Natural killer cell treated with Interleukin-12 subunit alpha and Interleukin-12 subunit beta and Interleukin-15 and Interleukin-18, amount 100 ng/mL, for 72 hours (primary cell): Measurements from ENCODE around the gene NR6A1. TPM values are rescaled to one million over a fixed set of nuclear protein-coding genes. Genes with fewer than 3 reads are reported as not detected.

Source experiments
- ATAC-seq, 2 donors: fragments of 150-1000 bp; cut with Tn5 transposase in 1 of 2; sonication (Bioruptor Pico), chemical (Tn5 transposase) in 1 of 2; 2 replicates each; pipeline ENCODE4 v1.10.0; 2021
- DNase-seq: peaks from one replicate; pipeline ENCODE4 v3.0.0; 2022; ENCODE audit warnings: low spot score
- H3K27ac Mint-ChIP-seq, 2 donors: 1 replicate in 1 of 2; 2 replicates in 1 of 2; pipeline ENCODE4 v1.8.0; 2022; ENCODE audit warnings: mixed read lengths in 2 of 2, mild to moderate bottlenecking in 1 of 2, moderate library complexity in 1 of 2
- H3K27me3 Mint-ChIP-seq, 2 donors: 1 replicate in 1 of 2; 2 replicates in 1 of 2; pipeline ENCODE4 v1.8.0; 2022; ENCODE audit warnings: mixed read lengths in 2 of 2
- H3K36me3 Mint-ChIP-seq: one replicate; pipeline ENCODE4 v1.8.0; 2022; ENCODE audit warnings: mixed read lengths
- H3K4me1 Mint-ChIP-seq, 2 donors: 1 replicate in 1 of 2; 2 replicates in 1 of 2; pipeline ENCODE4 v1.8.0; 2022; ENCODE audit warnings: low read depth in 2 of 2, mixed read lengths in 2 of 2, mild to moderate bottlenecking in 1 of 2
- H3K4me3 Mint-ChIP-seq: one replicate; pipeline ENCODE4 v1.8.0; 2022; ENCODE audit warnings: mixed read lengths
- H3K9me3 Mint-ChIP-seq: 2 replicates; pipeline ENCODE4 v1.8.0; 2022; ENCODE audit warnings: mixed read lengths
- total RNA-seq, 2 donors: library from RNA; stranded (reverse); gene quantifications; one replicate each; pipeline ENCODE4 v1.2.3, GENCODE V29; 2022

Gene NR6A1
- 1 to 10 TPM; 2.0 to 3.8 TPM for total RNA-seq

- no peaks in the 10 kb centered on the region for H3K9me3 Mint-ChIP-seq
- H3K27ac Mint-ChIP-seq, result peak within 1 kb of the TSS; percentile 79 to 88
- peaks cover 41 to 56% of the 10 kb centered on the region in 2 donors for H3K27me3 Mint-ChIP-seq
- DNase-seq (peak; percentile 96), ATAC-seq (peak; percentile 96 to 97)
- H3K4me3 Mint-ChIP-seq, result peak within 1 kb of the TSS; percentile 98
- H3K4me1 Mint-ChIP-seq, result peaks cover 28 to 37% of the 10 kb centered on the region in 2 donors
- H3K36me3 Mint-ChIP-seq, result no peaks in the 10 kb centered on the region
Measured at GRCh38 chr9:124771021-124771866, at the start of gene NR6A1. Gene NR6A1, minus strand, starts transcription at chr9:124771311.

GRCh38 chr9:124818431-124819281 lies 47.5 kb upstream of the NR6A1 start:
- DNase-seq, result peak; percentile 48

GRCh38 chr9:124815601-124816000 lies 44.5 kb upstream of the NR6A1 start:
- ATAC-seq (no peak), DNase-seq (no peak)
- Mint-ChIP-seq H3K36me3 (no peaks in the 10 kb centered on the region), H3K4me1 (peaks cover 4 to 5% of the 10 kb centered on the region in 2 donors), H3K4me3 (no peak overlapping the region), H3K27me3 (peaks cover 0 to 2% of the 10 kb centered on the region in 2 donors), H3K9me3 (no peaks in the 10 kb centered on the region), H3K27ac (no peak overlapping the region)

More at GRCh38 chr9:124818431-124819281, 47.5 kb upstream of the NR6A1 start:
- Mint-ChIP-seq H3K27me3 (peaks cover 0 to 2% of the 10 kb centered on the region in 2 donors), H3K36me3 (no peaks in the 10 kb centered on the region), H3K4me3 (no peak overlapping the region), H3K4me1 (peaks cover 2 to 5% of the 10 kb centered on the region in 2 donors), H3K27ac (peak overlapping the region in 1 of 2 donors; percentile 9), H3K9me3 (no peaks in the 10 kb centered on the region)
- no peak for ATAC-seq

GRCh38 chr9:124814164-124814535 lies 43.0 kb upstream of the NR6A1 start:
- Mint-ChIP-seq H3K27me3 (peaks cover 0 to 2% of the 10 kb centered on the region in 2 donors), H3K9me3 (no peaks in the 10 kb centered on the region), H3K4me1 (peaks cover 4 to 5% of the 10 kb centered on the region in 2 donors), H3K27ac (no peak overlapping the region), H3K4me3 (no peak overlapping the region), H3K36me3 (no peaks in the 10 kb centered on the region)
- DNase-seq (peak; percentile 20), ATAC-seq (no peak)

GRCh38 chr9:124813501-124814163 lies 42.5 kb upstream of the NR6A1 start:
- peaks cover 0 to 2% of the 10 kb centered on the region in 2 donors for H3K27me3 Mint-ChIP-seq
- DNase-seq (peak; percentile 23), ATAC-seq (no peak)
- no peak overlapping the region for H3K27ac Mint-ChIP-seq
- H3K9me3 Mint-ChIP-seq, result no peaks in the 10 kb centered on the region
- no peak overlapping the region for H3K4me3 Mint-ChIP-seq
- peaks cover 4 to 5% of the 10 kb centered on the region in 2 donors for H3K4me1 Mint-ChIP-seq
- no peaks in the 10 kb centered on the region for H3K36me3 Mint-ChIP-seq

GRCh38 chr9:124813041-124813440 lies 41.9 kb upstream of the NR6A1 start:
- no peak overlapping the region for H3K4me3 Mint-ChIP-seq
- H3K27me3 Mint-ChIP-seq, result peaks cover 0 to 1% of the 10 kb centered on the region in 2 donors
- peaks cover under 1 to 3% of the 10 kb centered on the region in 2 donors for H3K4me1 Mint-ChIP-seq
- DNase-seq, result no peak
- H3K9me3 Mint-ChIP-seq, result no peaks in the 10 kb centered on the region
- no peak overlapping the region for H3K27ac Mint-ChIP-seq
- no peaks in the 10 kb centered on the region for H3K36me3 Mint-ChIP-seq
- no peak for ATAC-seq

GRCh38 chr9:124812441-124812876 lies 41.3 kb upstream of the NR6A1 start:
- peaks cover 0 to 2% of the 10 kb centered on the region in 2 donors for H3K4me1 Mint-ChIP-seq
- no peaks in the 10 kb centered on the region for H3K36me3 Mint-ChIP-seq
- H3K9me3 Mint-ChIP-seq, result no peaks in the 10 kb centered on the region
- H3K27me3 Mint-ChIP-seq, result no peaks in the 10 kb centered on the region
- DNase-seq (peak; percentile 20), ATAC-seq (no peak)
- no peak overlapping the region for H3K27ac Mint-ChIP-seq
- H3K4me3 Mint-ChIP-seq, result no peak overlapping the region

- ATAC-seq, result peak in 1 of 2 donors; percentile 4
- Mint-ChIP-seq H3K36me3 (no peaks in the 10 kb centered on the region), H3K4me1 (peaks cover 0 to 2% of the 10 kb centered on the region in 2 donors), H3K9me3 (no peaks in the 10 kb centered on the region), H3K27me3 (no peaks in the 10 kb centered on the region), H3K4me3 (no peak overlapping the region), H3K27ac (no peak overlapping the region)
- DNase-seq, result peak; percentile 22
Measured at GRCh38 chr9:124810663-124811355, 39.7 kb upstream of the NR6A1 start.

GRCh38 chr9:124809741-124810500 lies 38.8 kb upstream of the NR6A1 start:
- H3K27ac Mint-ChIP-seq, result no peak overlapping the region
- DNase-seq, result peak; percentile 59
- H3K4me3 Mint-ChIP-seq, result no peak overlapping the region
- H3K4me1 Mint-ChIP-seq, result peaks cover 0 to 2% of the 10 kb centered on the region in 2 donors
- H3K27me3 Mint-ChIP-seq, result no peaks in the 10 kb centered on the region
- peak in 1 of 2 donors; percentile 48 for ATAC-seq
- H3K36me3 Mint-ChIP-seq, result no peaks in the 10 kb centered on the region
- H3K9me3 Mint-ChIP-seq, result no peaks in the 10 kb centered on the region

- Mint-ChIP-seq H3K4me3 (no peak overlapping the region), H3K27me3 (no peaks in the 10 kb centered on the region), H3K36me3 (no peaks in the 10 kb centered on the region), H3K4me1 (peaks cover 0 to 2% of the 10 kb centered on the region in 2 donors), H3K9me3 (no peaks in the 10 kb centered on the region), H3K27ac (no peak overlapping the region)
- no peak for DNase-seq
- ATAC-seq, result no peak
Measured at GRCh38 chr9:124809211-124809610, 38.1 kb upstream of the NR6A1 start.

GRCh38 chr9:124808246-124808956 lies 37.3 kb upstream of the NR6A1 start:
- ATAC-seq, result no peak
- H3K27ac Mint-ChIP-seq, result no peak overlapping the region

GRCh38 chr9:124805186-124805585 lies 34.1 kb upstream of the NR6A1 start:
- H3K27me3 Mint-ChIP-seq, result peaks cover 0 to 3% of the 10 kb centered on the region in 2 donors
- ATAC-seq, result no peak

More at GRCh38 chr9:124808246-124808956, 37.3 kb upstream of the NR6A1 start:
- no peak overlapping the region for H3K4me3 Mint-ChIP-seq
- H3K36me3 Mint-ChIP-seq, result no peaks in the 10 kb centered on the region
- H3K27me3 Mint-ChIP-seq, result no peaks in the 10 kb centered on the region
- peak; percentile 39 for DNase-seq
- H3K4me1 Mint-ChIP-seq, result peaks cover 0 to 2% of the 10 kb centered on the region in 2 donors
- no peaks in the 10 kb centered on the region for H3K9me3 Mint-ChIP-seq

More at GRCh38 chr9:124805186-124805585, 34.1 kb upstream of the NR6A1 start:
- Mint-ChIP-seq H3K36me3 (no peaks in the 10 kb centered on the region), H3K4me1 (no peaks in the 10 kb centered on the region), H3K27ac (no peak overlapping the region), H3K4me3 (no peak overlapping the region), H3K9me3 (no peaks in the 10 kb centered on the region)
- no peak for DNase-seq
